Measurements from ENCODE around the gene ZNF438. TPM values are rescaled to one million over a fixed set of nuclear protein-coding genes. Genes with fewer than 3 reads are reported as not detected.

Gene ZNF438
- total and polyA plus RNA-seq, 2 of the 8 experiments (the other 6 are each of a cell fraction or from before 2014, with no cell fraction given): 0.95 to 1.7 TPM

DNA sequence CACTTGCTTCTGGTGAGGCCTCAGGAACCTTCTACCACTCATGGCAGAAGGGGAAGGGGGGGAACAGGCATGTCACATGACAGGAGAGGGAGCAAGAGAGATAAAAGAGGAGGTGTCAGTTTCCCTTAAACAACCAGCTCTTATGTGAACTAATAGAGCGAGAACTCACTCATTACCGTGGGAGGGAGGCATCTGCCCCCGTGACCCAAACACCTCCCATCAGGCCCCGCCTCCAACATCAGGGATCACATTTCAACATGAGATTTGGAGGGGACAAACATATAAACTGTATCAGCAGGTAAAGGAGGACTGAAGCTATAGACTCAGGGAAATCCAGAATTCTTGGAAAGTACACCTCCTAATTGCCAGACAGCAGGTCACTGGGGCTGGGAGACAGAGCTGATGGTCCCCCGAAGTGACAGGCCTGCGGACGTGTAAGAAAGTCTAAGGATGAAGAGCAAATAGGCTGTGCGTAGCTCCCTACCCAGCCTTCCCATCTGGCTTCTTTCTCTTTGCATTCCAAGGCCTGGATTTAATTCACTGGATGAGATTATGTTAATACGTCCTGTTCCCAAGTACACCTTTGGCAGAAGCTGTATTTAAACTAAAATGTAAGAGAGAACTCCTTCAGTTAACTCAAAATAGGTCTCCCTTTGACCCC, 215.4 kb downstream of the ZNF438 start (continued):
- TF ChIP-seq, protein P1, sequence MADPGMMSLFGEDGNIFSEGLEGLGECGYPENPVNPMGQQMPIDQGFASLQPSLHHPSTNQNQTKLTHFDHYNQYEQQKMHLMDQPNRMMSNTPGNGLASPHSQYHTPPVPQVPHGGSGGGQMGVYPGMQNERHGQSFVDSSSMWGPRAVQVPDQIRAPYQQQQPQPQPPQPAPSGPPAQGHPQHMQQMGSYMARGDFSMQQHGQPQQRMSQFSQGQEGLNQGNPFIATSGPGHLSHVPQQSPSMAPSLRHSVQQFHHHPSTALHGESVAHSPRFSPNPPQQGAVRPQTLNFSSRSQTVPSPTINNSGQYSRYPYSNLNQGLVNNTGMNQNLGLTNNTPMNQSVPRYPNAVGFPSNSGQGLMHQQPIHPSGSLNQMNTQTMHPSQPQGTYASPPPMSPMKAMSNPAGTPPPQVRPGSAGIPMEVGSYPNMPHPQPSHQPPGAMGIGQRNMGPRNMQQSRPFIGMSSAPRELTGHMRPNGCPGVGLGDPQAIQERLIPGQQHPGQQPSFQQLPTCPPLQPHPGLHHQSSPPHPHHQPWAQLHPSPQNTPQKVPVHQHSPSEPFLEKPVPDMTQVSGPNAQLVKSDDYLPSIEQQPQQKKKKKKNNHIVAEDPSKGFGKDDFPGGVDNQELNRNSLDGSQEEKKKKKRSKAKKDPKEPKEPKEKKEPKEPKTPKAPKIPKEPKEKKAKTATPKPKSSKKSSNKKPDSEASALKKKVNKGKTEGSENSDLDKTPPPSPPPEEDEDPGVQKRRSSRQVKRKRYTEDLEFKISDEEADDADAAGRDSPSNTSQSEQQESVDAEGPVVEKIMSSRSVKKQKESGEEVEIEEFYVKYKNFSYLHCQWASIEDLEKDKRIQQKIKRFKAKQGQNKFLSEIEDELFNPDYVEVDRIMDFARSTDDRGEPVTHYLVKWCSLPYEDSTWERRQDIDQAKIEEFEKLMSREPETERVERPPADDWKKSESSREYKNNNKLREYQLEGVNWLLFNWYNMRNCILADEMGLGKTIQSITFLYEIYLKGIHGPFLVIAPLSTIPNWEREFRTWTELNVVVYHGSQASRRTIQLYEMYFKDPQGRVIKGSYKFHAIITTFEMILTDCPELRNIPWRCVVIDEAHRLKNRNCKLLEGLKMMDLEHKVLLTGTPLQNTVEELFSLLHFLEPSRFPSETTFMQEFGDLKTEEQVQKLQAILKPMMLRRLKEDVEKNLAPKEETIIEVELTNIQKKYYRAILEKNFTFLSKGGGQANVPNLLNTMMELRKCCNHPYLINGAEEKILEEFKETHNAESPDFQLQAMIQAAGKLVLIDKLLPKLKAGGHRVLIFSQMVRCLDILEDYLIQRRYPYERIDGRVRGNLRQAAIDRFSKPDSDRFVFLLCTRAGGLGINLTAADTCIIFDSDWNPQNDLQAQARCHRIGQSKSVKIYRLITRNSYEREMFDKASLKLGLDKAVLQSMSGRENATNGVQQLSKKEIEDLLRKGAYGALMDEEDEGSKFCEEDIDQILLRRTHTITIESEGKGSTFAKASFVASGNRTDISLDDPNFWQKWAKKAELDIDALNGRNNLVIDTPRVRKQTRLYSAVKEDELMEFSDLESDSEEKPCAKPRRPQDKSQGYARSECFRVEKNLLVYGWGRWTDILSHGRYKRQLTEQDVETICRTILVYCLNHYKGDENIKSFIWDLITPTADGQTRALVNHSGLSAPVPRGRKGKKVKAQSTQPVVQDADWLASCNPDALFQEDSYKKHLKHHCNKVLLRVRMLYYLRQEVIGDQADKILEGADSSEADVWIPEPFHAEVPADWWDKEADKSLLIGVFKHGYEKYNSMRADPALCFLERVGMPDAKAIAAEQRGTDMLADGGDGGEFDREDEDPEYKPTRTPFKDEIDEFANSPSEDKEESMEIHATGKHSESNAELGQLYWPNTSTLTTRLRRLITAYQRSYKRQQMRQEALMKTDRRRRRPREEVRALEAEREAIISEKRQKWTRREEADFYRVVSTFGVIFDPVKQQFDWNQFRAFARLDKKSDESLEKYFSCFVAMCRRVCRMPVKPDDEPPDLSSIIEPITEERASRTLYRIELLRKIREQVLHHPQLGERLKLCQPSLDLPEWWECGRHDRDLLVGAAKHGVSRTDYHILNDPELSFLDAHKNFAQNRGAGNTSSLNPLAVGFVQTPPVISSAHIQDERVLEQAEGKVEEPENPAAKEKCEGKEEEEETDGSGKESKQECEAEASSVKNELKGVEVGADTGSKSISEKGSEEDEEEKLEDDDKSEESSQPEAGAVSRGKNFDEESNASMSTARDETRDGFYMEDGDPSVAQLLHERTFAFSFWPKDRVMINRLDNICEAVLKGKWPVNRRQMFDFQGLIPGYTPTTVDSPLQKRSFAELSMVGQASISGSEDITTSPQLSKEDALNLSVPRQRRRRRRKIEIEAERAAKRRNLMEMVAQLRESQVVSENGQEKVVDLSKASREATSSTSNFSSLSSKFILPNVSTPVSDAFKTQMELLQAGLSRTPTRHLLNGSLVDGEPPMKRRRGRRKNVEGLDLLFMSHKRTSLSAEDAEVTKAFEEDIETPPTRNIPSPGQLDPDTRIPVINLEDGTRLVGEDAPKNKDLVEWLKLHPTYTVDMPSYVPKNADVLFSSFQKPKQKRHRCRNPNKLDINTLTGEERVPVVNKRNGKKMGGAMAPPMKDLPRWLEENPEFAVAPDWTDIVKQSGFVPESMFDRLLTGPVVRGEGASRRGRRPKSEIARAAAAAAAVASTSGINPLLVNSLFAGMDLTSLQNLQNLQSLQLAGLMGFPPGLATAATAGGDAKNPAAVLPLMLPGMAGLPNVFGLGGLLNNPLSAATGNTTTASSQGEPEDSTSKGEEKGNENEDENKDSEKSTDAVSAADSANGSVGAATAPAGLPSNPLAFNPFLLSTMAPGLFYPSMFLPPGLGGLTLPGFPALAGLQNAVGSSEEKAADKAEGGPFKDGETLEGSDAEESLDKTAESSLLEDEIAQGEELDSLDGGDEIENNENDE (IDR thresholded peaks at IDR 0.05; ENCODE audit: insufficient replicate concordance, low read length): no peak
- TF ChIP-seq MAFK (IDR thresholded peaks at IDR 0.05; ENCODE audit: low read depth, low read length): no peak
- TF ChIP-seq, protein P2, sequence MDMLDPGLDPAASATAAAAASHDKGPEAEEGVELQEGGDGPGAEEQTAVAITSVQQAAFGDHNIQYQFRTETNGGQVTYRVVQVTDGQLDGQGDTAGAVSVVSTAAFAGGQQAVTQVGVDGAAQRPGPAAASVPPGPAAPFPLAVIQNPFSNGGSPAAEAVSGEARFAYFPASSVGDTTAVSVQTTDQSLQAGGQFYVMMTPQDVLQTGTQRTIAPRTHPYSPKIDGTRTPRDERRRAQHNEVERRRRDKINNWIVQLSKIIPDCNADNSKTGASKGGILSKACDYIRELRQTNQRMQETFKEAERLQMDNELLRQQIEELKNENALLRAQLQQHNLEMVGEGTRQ (IDR thresholded peaks at IDR 0.05; ENCODE audit: low read length): no peak
